IMR-90 (cell line): ENCODE results near the gene MYH11. TPM values are rescaled to one million over a fixed set of nuclear protein-coding genes. Genes with fewer than 3 reads are reported as not detected.

ENCODE experiments used
- ATAC-seq: fragments of 200-7000 bp; cut with Tn5 transposase; 2 replicates; pipeline ENCODE4 v1.9.1; 2020; ENCODE audit warnings: low read depth, mild to moderate bottlenecking, moderate library complexity
- BruUV-seq: library from RNA; stranded (reverse); fragments of 400-500 nt; replicated peaks from 2 replicates; lab custom pipeline; 2021; lab: Mats Ljungman, UMichigan
- CTCF ChIA-PET: fragments of 300-600 bp; formaldehyde crosslinking; extraction: SDS; loops from one replicate; lab custom pipeline; 2021; ENCODE audit warnings: antibody characterized with exemption; lab: Yijun Ruan, JAX
- POLR2A ChIA-PET: fragments of 300-600 bp; sonication (Branson Sonifier 250); formaldehyde crosslinking; loops from one replicate; lab custom pipeline; 2022; ENCODE audit warnings: antibody characterized with exemption; ENCODE audit not compliant: unreplicated experiment; lab: Charles Lee
- DNase-seq: peaks from one replicate; pipeline ENCODE4 v3.0.0; 2013
- H2AFZ ChIP-seq: replicated peaks from 2 replicates; pipeline ENCODE3; 2013; ENCODE audit warnings: low read length, mild to moderate bottlenecking; ENCODE audit not compliant: poor library complexity
- H2AK5ac ChIP-seq: 2 replicates; pipeline ENCODE4 v1.6.1; 2013; ENCODE audit warnings: low read depth, low read length, inconsistent platforms
- H2AK9ac ChIP-seq: replicated peaks from 2 replicates; pipeline ENCODE3; 2013; ENCODE audit warnings: mild to moderate bottlenecking, low read depth, low read length, moderate library complexity; ENCODE audit not compliant: poor library complexity
- H2BK120ac ChIP-seq: 2 replicates; pipeline ENCODE4 v1.6.1; 2013; ENCODE audit warnings: low read depth, low read length, inconsistent platforms
- H2BK15ac ChIP-seq: 3 replicates; pipeline ENCODE4 v1.6.1; 2013; ENCODE audit warnings: low read depth, low read length, inconsistent platforms
- H2BK20ac ChIP-seq: 2 replicates; pipeline ENCODE4 v1.6.1; 2013; ENCODE audit warnings: low read depth, mild to moderate bottlenecking, inconsistent platforms, low read length, moderate library complexity
- H2BK5ac ChIP-seq: 2 replicates; pipeline ENCODE4 v1.6.1; 2013; ENCODE audit warnings: mild to moderate bottlenecking, low read depth, low read length, inconsistent platforms; ENCODE audit not compliant: poor library complexity, severe bottlenecking
- H3K14ac ChIP-seq: replicated peaks from 2 replicates; pipeline ENCODE4 v1.6.1; 2013; ENCODE audit warnings: low read depth, low read length, inconsistent platforms
- H3K18ac ChIP-seq: 2 replicates; pipeline ENCODE4 v1.6.1; 2013; ENCODE audit warnings: low read depth, low read length, control low read depth
- H3K23ac ChIP-seq: 2 replicates; pipeline ENCODE4 v1.6.1; 2013; ENCODE audit warnings: low read depth, low read length, inconsistent platforms
- H3K27ac ChIP-seq: 2 replicates; pipeline ENCODE4 v1.5.1; 2013; ENCODE audit warnings: mild to moderate bottlenecking, control low read depth, low read length; ENCODE audit not compliant: insufficient read depth
- H3K27me3 ChIP-seq: 2 replicates; pipeline ENCODE4 v1.6.1; 2013; ENCODE audit warnings: low read length; ENCODE audit not compliant: control insufficient read depth, insufficient read depth
- H3K36me3 ChIP-seq: 2 replicates; pipeline ENCODE4 v1.6.1; 2013; ENCODE audit warnings: low read length, mixed read lengths; ENCODE audit not compliant: control insufficient read depth, insufficient read depth
- H3K4ac ChIP-seq: 2 replicates; pipeline ENCODE4 v1.6.1; 2013; ENCODE audit warnings: low read depth, low read length, inconsistent platforms
- H3K4me1 ChIP-seq: 2 replicates; pipeline ENCODE4 v1.6.1; 2013; ENCODE audit warnings: low read length, mixed read lengths; ENCODE audit not compliant: control insufficient read depth, insufficient read depth
- H3K4me2 ChIP-seq: 2 replicates; pipeline ENCODE4 v1.6.1; 2013; ENCODE audit warnings: low read depth, mild to moderate bottlenecking, control low read depth, low read length, moderate library complexity
- H3K4me3 ChIP-seq: 2 replicates; pipeline ENCODE4 v1.5.1; 2013; ENCODE audit warnings: low read depth, mild to moderate bottlenecking, control low read depth, low read length, moderate library complexity; ENCODE audit not compliant: insufficient read depth
- H3K56ac ChIP-seq: 2 replicates; pipeline ENCODE4 v1.6.1; 2013; ENCODE audit warnings: low read length, inconsistent platforms; ENCODE audit not compliant: insufficient read depth; ENCODE audit errors: extremely low read depth
- H3K79me1 ChIP-seq, 2 experiments: 2 replicates each; pipeline ENCODE4 v1.6.1; 2013; ENCODE audit warnings: low read length in 2 of 2, inconsistent platforms in 1 of 2, low read depth in 1 of 2
- H3K9ac ChIP-seq: 2 replicates; pipeline ENCODE4 v1.6.1; 2013; ENCODE audit warnings: low read depth, low read length, control low read depth
- H3K9me1 ChIP-seq: 2 replicates; pipeline ENCODE4 v1.6.1; 2013; ENCODE audit warnings: low read length, inconsistent platforms; ENCODE audit not compliant: insufficient read depth
- H3K9me3 ChIP-seq: 2 replicates; pipeline ENCODE4 v1.6.1; 2013; ENCODE audit warnings: low read length; ENCODE audit not compliant: control insufficient read depth, insufficient read depth
- H4K20me1 ChIP-seq: 2 replicates; pipeline ENCODE4 v1.6.1; 2013; ENCODE audit warnings: low read length, inconsistent platforms; ENCODE audit not compliant: insufficient read depth
- H4K5ac ChIP-seq: 2 replicates; pipeline ENCODE4 v1.6.1; 2013; ENCODE audit warnings: mild to moderate bottlenecking, low read depth, low read length, control low read depth
- H4K8ac ChIP-seq, 2 experiments: 2 replicates each; pipeline ENCODE4 v1.6.1; 2013; ENCODE audit warnings: low read depth in 2 of 2, low read length in 2 of 2, control low read depth in 1 of 2, inconsistent platforms in 1 of 2
- H4K91ac ChIP-seq: 2 replicates; pipeline ENCODE4 v1.6.1; 2013; ENCODE audit warnings: low read depth, low read length, inconsistent platforms; ENCODE audit not compliant: insufficient read depth
- BHLHE40 ChIP-seq: fragments of 150-350 bp; IDR thresholded peaks from 2 replicates; pipeline ENCODE4 v1.6.1; 2016; ENCODE audit warnings: mild to moderate bottlenecking, low read depth, low read length
- CEBPB ChIP-seq: IDR thresholded peaks from 2 replicates; pipeline ENCODE4 v1.6.1; 2012; ENCODE audit warnings: low read depth, low read length, improper control_type of control experiment
- CHD1 ChIP-seq: IDR thresholded peaks from 2 replicates; pipeline ENCODE4 v1.6.1; 2012; ENCODE audit warnings: low read depth, low read length, improper control_type of control experiment
- ELK1 ChIP-seq: fragments of 150-350 bp; IDR thresholded peaks from 2 replicates; pipeline ENCODE4 v1.6.1; 2016; ENCODE audit warnings: low read depth, mild to moderate bottlenecking, low read length, moderate library complexity, borderline replicate concordance
- FOS ChIP-seq: fragments of 150-350 bp; IDR thresholded peaks from 2 replicates; pipeline ENCODE4 v1.6.1; 2016; ENCODE audit warnings: low read depth, low read length
- MAFK ChIP-seq: IDR thresholded peaks from 2 replicates; pipeline ENCODE4 v1.6.1; 2012; ENCODE audit warnings: low read depth, low read length, improper control_type of control experiment
- MAZ ChIP-seq: IDR thresholded peaks from 2 replicates; pipeline ENCODE4 v1.6.1; 2012; ENCODE audit warnings: low read depth, mild to moderate bottlenecking, low read length, improper control_type of control experiment, moderate library complexity, borderline replicate concordance
- MXI1 ChIP-seq: IDR thresholded peaks from 2 replicates; pipeline ENCODE4 v1.6.1; 2012; ENCODE audit warnings: low read depth, mild to moderate bottlenecking, low read length, moderate library complexity, borderline replicate concordance
- NFE2L2 ChIP-seq: fragments of 150-350 bp; IDR thresholded peaks from 2 replicates; pipeline ENCODE4 v1.6.1; 2016; ENCODE audit warnings: low read depth, mild to moderate bottlenecking, low read length
- POLR2A ChIP-seq: IDR thresholded peaks from 2 replicates; pipeline ENCODE4 v1.6.1; 2012; ENCODE audit warnings: mild to moderate bottlenecking, low read depth, low read length
- RAD21 ChIP-seq: IDR thresholded peaks from 2 replicates; pipeline ENCODE4 v1.6.1; 2012; ENCODE audit warnings: low read length, improper control_type of control experiment
- RCOR1 ChIP-seq: IDR thresholded peaks from 2 replicates; pipeline ENCODE4 v1.6.1; 2012; ENCODE audit warnings: mild to moderate bottlenecking, low read length, improper control_type of control experiment; ENCODE audit not compliant: insufficient replicate concordance
- RFX5 ChIP-seq: IDR thresholded peaks from 2 replicates; pipeline ENCODE4 v1.8.0; 2012; ENCODE audit warnings: low read depth, mild to moderate bottlenecking, low read length, moderate library complexity
- SMC3 ChIP-seq: fragments of 150-350 bp; IDR thresholded peaks from 2 replicates; pipeline ENCODE4 v1.6.1; 2016; ENCODE audit warnings: low read depth, mild to moderate bottlenecking, antibody characterized with exemption, low read length, moderate library complexity
- WGBS, 2 experiments: methylation state at CpG; one replicate each; pipeline versions ENCODE4 v1.1.5 to v1.1.7; 2013; ENCODE audit warnings: missing lambda C conversion rate in 2 of 2; ENCODE audit not compliant: insufficient read length in 1 of 2; ENCODE audit errors: extremely low coverage in 2 of 2; 5-methylcytosine and 5-hydroxymethylcytosine counted together
- dilution Hi-C: fragments of 300-500 bp; cut with HindIII; formaldehyde crosslinking; loops from one replicate; pipeline ENCODE4 v1.14.3; 2018; ENCODE audit warnings: low sequenced_read_pairs; ENCODE audit not compliant: unreplicated experiment
- in situ Hi-C: fragments of 300-500 bp; cut with MboI; formaldehyde crosslinking; loops from 3 replicates; pipeline ENCODE4 v1.14.3; 2019; ENCODE audit warnings: low sequenced_read_pairs, inconsistent platforms, mixed read lengths
- intact Hi-C: fragments of 100-400 bp; cut with micrococcal nuclease; formaldehyde crosslinking; loops from 2 replicates; pipeline ENCODE4 v1.10.0; 2022
- polyA plus RNA-seq, 3 experiments: library from polyadenylated mRNA; depleted of rRNA; stranded (reverse); fragments of >200 nt; gene quantifications; 2 replicates each; pipeline ENCODE4 v1.2.3, GENCODE V29; 2012; ENCODE audit warnings: low replicate concordance in 1 of 3
- total RNA-seq: library from RNA; depleted of rRNA; stranded (reverse); fragments of >200 nt; gene quantifications from 2 replicates; pipeline ENCODE4 v1.2.3, GENCODE V29; 2012
- TF ChIP-seq, protein P1 (sequence below): conservative IDR thresholded peaks from 2 replicates; pipeline ENCODE4 v1.5.1; 2012; ENCODE audit warnings: mild to moderate bottlenecking, low read depth, low read length, improper control_type of control experiment
- TF ChIP-seq, protein P2 (sequence below): fragments of 150-350 bp; IDR thresholded peaks from 2 replicates; pipeline ENCODE4 v1.6.1; 2017; ENCODE audit warnings: mild to moderate bottlenecking, antibody characterized with exemption, low read length, low read depth

MYH11 gene
- total and polyA plus RNA-seq, 2 of the 4 experiments (the other 2 are of a cell fraction), result under 0.01 to 0.12 TPM

DNA sequence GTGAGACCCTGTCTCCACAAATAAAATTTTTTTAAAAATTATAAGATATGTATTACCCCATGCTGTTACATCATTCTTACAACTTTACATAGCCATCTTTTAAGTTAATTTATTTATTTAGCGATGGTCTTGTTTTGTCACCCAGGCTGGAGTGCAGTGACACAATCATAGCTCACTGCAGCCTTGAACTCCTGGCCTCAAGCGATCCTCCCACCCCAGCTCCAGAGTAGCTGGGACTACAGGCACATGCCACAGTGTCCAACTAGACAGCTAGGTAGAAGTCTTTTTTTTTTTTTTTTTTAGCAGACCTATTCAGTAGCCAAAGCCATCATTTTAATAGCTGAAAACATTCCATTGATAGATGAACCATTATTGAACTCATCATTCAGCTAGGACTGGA lies 114.1 kb downstream of the MYH11 start:
- no peak overlapping the region for H3K23ac ChIP-seq
- WGBS, 2 experiments, result 100% methylated on average over 1 of the region's 2 CpGs; no CpG with 5 or more reads in 1 of the 2 experiments
- no peak overlapping the region for H4K91ac ChIP-seq
- no peak overlapping the region for H2BK15ac ChIP-seq
- H3K4ac ChIP-seq, result no peak overlapping the region
- H3K36me3 ChIP-seq, result no peaks in the 10 kb centered on the region
- no peaks in the 10 kb centered on the region for H3K9me1 ChIP-seq
- H3K56ac ChIP-seq, result no peak overlapping the region
- peaks cover 7% of the 10 kb centered on the region for H3K9me3 ChIP-seq
- H3K4me2 ChIP-seq, result no peak overlapping the region
- TF ChIP-seq BHLHE40 (no peak), CEBPB (no peak), MAFK (no peak), MXI1 (no peak), CHD1 (no peak), ELK1 (no peak), POLR2A (no peak), FOS (no peak), RFX5 (no peak), RCOR1 (no peak), SMC3 (no peak), RAD21 (no peak), MAZ (no peak), NFE2L2 (no peak)
- TF ChIP-seq, protein P1, sequence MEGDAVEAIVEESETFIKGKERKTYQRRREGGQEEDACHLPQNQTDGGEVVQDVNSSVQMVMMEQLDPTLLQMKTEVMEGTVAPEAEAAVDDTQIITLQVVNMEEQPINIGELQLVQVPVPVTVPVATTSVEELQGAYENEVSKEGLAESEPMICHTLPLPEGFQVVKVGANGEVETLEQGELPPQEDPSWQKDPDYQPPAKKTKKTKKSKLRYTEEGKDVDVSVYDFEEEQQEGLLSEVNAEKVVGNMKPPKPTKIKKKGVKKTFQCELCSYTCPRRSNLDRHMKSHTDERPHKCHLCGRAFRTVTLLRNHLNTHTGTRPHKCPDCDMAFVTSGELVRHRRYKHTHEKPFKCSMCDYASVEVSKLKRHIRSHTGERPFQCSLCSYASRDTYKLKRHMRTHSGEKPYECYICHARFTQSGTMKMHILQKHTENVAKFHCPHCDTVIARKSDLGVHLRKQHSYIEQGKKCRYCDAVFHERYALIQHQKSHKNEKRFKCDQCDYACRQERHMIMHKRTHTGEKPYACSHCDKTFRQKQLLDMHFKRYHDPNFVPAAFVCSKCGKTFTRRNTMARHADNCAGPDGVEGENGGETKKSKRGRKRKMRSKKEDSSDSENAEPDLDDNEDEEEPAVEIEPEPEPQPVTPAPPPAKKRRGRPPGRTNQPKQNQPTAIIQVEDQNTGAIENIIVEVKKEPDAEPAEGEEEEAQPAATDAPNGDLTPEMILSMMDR, result no peak
- TF ChIP-seq, protein P2, sequence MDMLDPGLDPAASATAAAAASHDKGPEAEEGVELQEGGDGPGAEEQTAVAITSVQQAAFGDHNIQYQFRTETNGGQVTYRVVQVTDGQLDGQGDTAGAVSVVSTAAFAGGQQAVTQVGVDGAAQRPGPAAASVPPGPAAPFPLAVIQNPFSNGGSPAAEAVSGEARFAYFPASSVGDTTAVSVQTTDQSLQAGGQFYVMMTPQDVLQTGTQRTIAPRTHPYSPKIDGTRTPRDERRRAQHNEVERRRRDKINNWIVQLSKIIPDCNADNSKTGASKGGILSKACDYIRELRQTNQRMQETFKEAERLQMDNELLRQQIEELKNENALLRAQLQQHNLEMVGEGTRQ, result no peak
- no peak overlapping the region for H2BK20ac ChIP-seq
- H4K20me1 ChIP-seq, result no peaks in the 10 kb centered on the region
- H3K27ac ChIP-seq, result no peak overlapping the region
- H2AK9ac ChIP-seq, result no peak overlapping the region
- ATAC-seq, result no peak
- no peaks in the 10 kb centered on the region for H3K79me1 ChIP-seq
- H3K4me3 ChIP-seq, result no peak overlapping the region
- no TSS peak for BruUV-seq
- H3K14ac ChIP-seq, result no peak overlapping the region
- H2AFZ ChIP-seq, result no peak overlapping the region
- H2BK5ac ChIP-seq, result no peak overlapping the region
- peaks cover 2% of the 10 kb centered on the region; the same call in 1 of the 2 replicates for H3K4me1 ChIP-seq
- no peak overlapping the region for H4K8ac ChIP-seq
- DNase-seq, result no peak
- H4K5ac ChIP-seq, result no peak overlapping the region
- ChIA-PET POLR2A (no interaction called here), CTCF (no interaction called here)
- no peak overlapping the region for H3K18ac ChIP-seq
- in situ Hi-C loops (no loop called here), dilution Hi-C loops (no loop called here), intact Hi-C loops (no loop called here)
- no peak overlapping the region for H2BK120ac ChIP-seq
- no peak overlapping the region for H3K9ac ChIP-seq
- no peak overlapping the region for H2AK5ac ChIP-seq
- no peaks in the 10 kb centered on the region for H3K27me3 ChIP-seq
